CD14-positive monocyte (primary cell): ENCODE data around the gene RNF215. TPM values are rescaled to one million over a fixed set of nuclear protein-coding genes. Genes with fewer than 3 reads are reported as not detected.

Source experiments
- DNase-seq, 3 donors: peaks; one replicate each; pipeline ENCODE4 v3.0.0-alpha.2; 2011 to 2022
- H2AFZ ChIP-seq: 2 replicates; pipeline ENCODE4 v1.6.0; 2012; ENCODE audit warnings: mild to moderate bottlenecking, low read depth, low read length, inconsistent platforms; ENCODE audit not compliant: insufficient read depth, poor library complexity, severe bottlenecking
- H3K27ac ChIP-seq, 2 donors: 1 replicate in 1 of 2; 2 replicates in 1 of 2; pipeline ENCODE4 v1.5.1; 2012 to 2013; ENCODE audit warnings: low read length in 2 of 2, control low read depth in 1 of 2, inconsistent platforms in 1 of 2, low read depth in 1 of 2, mild to moderate bottlenecking in 1 of 2
- H3K27me3 ChIP-seq, 2 donors: one replicate each; pipeline versions ENCODE4 v1.6.0 to v1.6.1; 2011 to 2013; ENCODE audit warnings: low read length in 2 of 2; ENCODE audit not compliant: control insufficient read depth in 2 of 2, insufficient read depth in 2 of 2
- H3K36me3 ChIP-seq, 2 donors: replicated peaks in 1 of 2; 1 replicate in 1 of 2; 2 replicates in 1 of 2; pipeline versions ENCODE4 v1.5.1 to v1.6.1; 2012 to 2013; ENCODE audit warnings: low read length in 2 of 2, control low read depth in 1 of 2, inconsistent platforms in 1 of 2, mild to moderate bottlenecking in 1 of 2; ENCODE audit not compliant: insufficient read depth in 2 of 2, control insufficient read depth in 1 of 2
- H3K4me1 ChIP-seq, 2 donors: 1 replicate in 1 of 2; 2 replicates in 1 of 2; pipeline versions ENCODE4 v1.5.1 to v1.6.1; 2012 to 2013; ENCODE audit warnings: low read length in 2 of 2, control low read depth in 1 of 2, inconsistent platforms in 1 of 2, mild to moderate bottlenecking in 1 of 2, moderate library complexity in 1 of 2; ENCODE audit not compliant: insufficient read depth in 2 of 2, control insufficient read depth in 1 of 2
- H3K4me2 ChIP-seq: replicated peaks from 2 replicates; pipeline ENCODE3; 2012; ENCODE audit warnings: low read length, moderate library complexity, mild to moderate bottlenecking; ENCODE audit not compliant: poor library complexity, severe bottlenecking; ENCODE audit errors: extremely low read depth
- H3K4me3 ChIP-seq, 3 experiments: fragments of 200-600 bp in 1 of 3; sonication (generic) in 1 of 3; replicated peaks in 1 of 3; 1 replicate in 2 of 3; 2 replicates in 1 of 3; pipeline ENCODE4 v1.5.1; 2011 to 2013; ENCODE audit warnings: low read length in 3 of 3, mild to moderate bottlenecking in 3 of 3, control low read depth in 2 of 3, low read depth in 2 of 3, inconsistent platforms in 1 of 3, moderate library complexity in 1 of 3
- H3K79me2 ChIP-seq: 2 replicates; pipeline ENCODE4 v1.6.0; 2012; ENCODE audit warnings: mild to moderate bottlenecking, control low read depth, inconsistent platforms, low read length, moderate library complexity; ENCODE audit not compliant: insufficient read depth
- H3K9ac ChIP-seq: 2 replicates; pipeline ENCODE4 v1.6.0; 2017; ENCODE audit warnings: low read length, mild to moderate bottlenecking; ENCODE audit not compliant: insufficient read depth, poor library complexity, severe bottlenecking
- H3K9me3 ChIP-seq, 2 donors: replicated peaks in 1 of 2; 1 replicate in 1 of 2; 2 replicates in 1 of 2; pipeline versions ENCODE4 v1.5.1 to v1.6.1; 2012 to 2013; ENCODE audit warnings: low read length in 2 of 2, control low read depth in 1 of 2; ENCODE audit not compliant: control insufficient read depth in 1 of 2, insufficient read depth in 1 of 2
- H4K20me1 ChIP-seq: 2 replicates; pipeline ENCODE4 v1.6.0; 2012; ENCODE audit warnings: mild to moderate bottlenecking, low read length, control low read depth, moderate library complexity; ENCODE audit not compliant: insufficient read depth
- H3K27ac Mint-ChIP-seq, 7 donors: one replicate each; pipeline ENCODE4 v1.8.0; 2020; ENCODE audit warnings: mild to moderate bottlenecking in 7 of 7, mixed read lengths in 7 of 7, moderate library complexity in 6 of 7, inconsistent platforms in 2 of 7
- H3K27me3 Mint-ChIP-seq, 3 donors: one replicate each; pipeline ENCODE4 v1.8.0; 2021 to 2022; ENCODE audit warnings: low read depth in 3 of 3, mild to moderate bottlenecking in 3 of 3, mixed read lengths in 3 of 3, moderate library complexity in 3 of 3, inconsistent platforms in 1 of 3
- H3K36me3 Mint-ChIP-seq, 2 donors: one replicate each; pipeline ENCODE4 v1.8.0; 2020; ENCODE audit warnings: mixed read lengths in 2 of 2, inconsistent platforms in 1 of 2, mild to moderate bottlenecking in 1 of 2
- H3K4me1 Mint-ChIP-seq: one replicate; pipeline ENCODE4 v1.8.0; 2020; ENCODE audit warnings: mild to moderate bottlenecking, mixed read lengths
- H3K4me3 Mint-ChIP-seq, 2 donors: one replicate each; pipeline ENCODE4 v1.8.0; 2020; ENCODE audit warnings: mild to moderate bottlenecking in 2 of 2, mixed read lengths in 2 of 2, moderate library complexity in 1 of 2
- H3K9me3 Mint-ChIP-seq, 7 donors: one replicate each; pipeline ENCODE4 v1.8.0; 2020 to 2022; ENCODE audit warnings: mixed read lengths in 7 of 7, mild to moderate bottlenecking in 6 of 7, moderate library complexity in 6 of 7, inconsistent platforms in 2 of 7
- WGBS: methylation state at CpG from one replicate; pipeline ENCODE4 v1.1.5; 2013; ENCODE audit warnings: missing lambda C conversion rate; ENCODE audit not compliant: insufficient coverage; 5-methylcytosine and 5-hydroxymethylcytosine counted together
- intact Hi-C, 2 donors: fragments of 100-400 bp; cut with micrococcal nuclease; formaldehyde crosslinking; loops; one replicate each; pipeline versions ENCODE4 v1.15.0 to v1.15.1; 2023
- polyA plus RNA-seq, 3 donors: library from polyadenylated mRNA; depleted of rRNA in 1 of 3; unstranded in 2 of 3; stranded (reverse) in 1 of 3; fragments of 300-500 nt in 2 of 3; fragments of >200 nt in 1 of 3; fragmentation: Illumina TruSeq in 2 of 3; gene quantifications; 1 replicate in 2 of 3; 2 replicates in 1 of 3; pipeline ENCODE4 v1.2.3, GENCODE V29; 2012 to 2021
- TF ChIP-seq, protein P1 (sequence below): fragments of 200-600 bp; IDR thresholded peaks from one replicate; pipeline ENCODE4 v1.8.0; 2022; ENCODE audit warnings: antibody characterized with exemption, mild to moderate bottlenecking

The RNF215 gene
- polyA plus RNA-seq, 3 donors = 0.26 to 12.2 (median 0.42) TPM

DNA sequence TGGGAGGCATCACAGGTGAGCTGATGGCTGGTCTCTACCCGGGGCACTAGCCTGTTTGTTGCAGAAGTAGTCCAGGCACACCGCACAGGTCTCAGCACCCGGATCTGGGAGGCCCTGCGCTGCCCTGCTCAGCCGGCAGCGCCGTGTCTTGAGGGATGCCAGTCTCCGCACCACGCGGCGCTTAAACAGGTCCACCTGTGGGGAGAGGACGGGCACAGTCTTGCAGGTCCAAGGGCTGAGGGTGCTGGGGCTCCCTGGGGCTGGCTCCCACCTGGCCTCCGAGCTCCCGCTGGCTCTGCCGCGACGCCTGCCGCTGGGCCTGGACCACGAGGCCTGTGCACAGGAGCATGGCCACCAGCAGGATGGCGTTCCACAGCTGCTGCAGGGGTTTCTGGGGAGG, 7.2 kb downstream of the RNF215 start:
- H4K20me1 ChIP-seq = no peaks in the 10 kb centered on the region
- intact Hi-C loops = no loop called here

DNA sequence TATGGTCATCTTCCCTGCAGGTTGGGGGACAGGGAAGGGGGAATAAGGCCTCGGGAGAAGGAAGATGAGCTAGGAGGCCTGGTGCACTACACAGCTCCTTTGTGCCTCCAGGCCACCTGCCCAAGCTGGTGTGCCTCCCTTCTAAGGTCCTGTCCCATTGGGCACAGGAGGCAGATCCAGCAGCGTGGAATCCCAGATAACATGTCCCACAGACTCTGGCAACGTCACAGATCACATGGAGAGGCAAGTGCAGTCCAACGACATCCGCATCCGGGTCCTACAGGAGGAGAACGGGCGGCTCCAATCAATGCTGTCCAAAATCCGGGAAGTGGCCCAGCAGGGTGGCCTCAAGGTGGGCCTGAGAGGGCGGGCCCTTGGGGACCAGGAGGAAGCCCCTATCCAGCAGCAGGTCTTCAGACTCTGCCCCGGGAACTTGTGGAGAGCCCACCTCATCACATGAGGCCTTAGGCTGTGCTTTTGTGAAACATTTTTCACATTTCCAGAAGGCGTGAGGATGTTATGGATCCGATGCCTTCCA, 11.8 kb downstream of the RNF215 start:
- H3K4me1 Mint-ChIP-seq = peaks cover 13% of the 10 kb centered on the region
- Histone ChIP-seq H4K20me1 (no peaks in the 10 kb centered on the region), H3K4me2 (no peak overlapping the region), H3K4me3 (no peak overlapping the region), H3K27me3 (no peaks in the 10 kb centered on the region), H3K79me2 (no peaks in the 10 kb centered on the region), H3K9ac (no peak overlapping the region), H3K4me1 (peaks cover 16 to 17% of the 10 kb centered on the region in 2 donors), H3K36me3 (peaks cover 0 to 4% of the 10 kb centered on the region in 2 donors), H3K27ac (no peak overlapping the region), H2AFZ (no peak overlapping the region), H3K9me3 (no peaks in the 10 kb centered on the region)
- H3K36me3 Mint-ChIP-seq = peaks cover 10 to 22% of the 10 kb centered on the region in 2 donors
- no peaks in the 10 kb centered on the region for H3K27me3 Mint-ChIP-seq
- no peaks in the 10 kb centered on the region for H3K9me3 Mint-ChIP-seq
- H3K4me3 Mint-ChIP-seq = no peak overlapping the region
- no peak for DNase-seq
- WGBS = 96% methylated on average over 11 of the region's 13 CpGs
- intact Hi-C loops = no loop called here
- TF ChIP-seq, protein P1, sequence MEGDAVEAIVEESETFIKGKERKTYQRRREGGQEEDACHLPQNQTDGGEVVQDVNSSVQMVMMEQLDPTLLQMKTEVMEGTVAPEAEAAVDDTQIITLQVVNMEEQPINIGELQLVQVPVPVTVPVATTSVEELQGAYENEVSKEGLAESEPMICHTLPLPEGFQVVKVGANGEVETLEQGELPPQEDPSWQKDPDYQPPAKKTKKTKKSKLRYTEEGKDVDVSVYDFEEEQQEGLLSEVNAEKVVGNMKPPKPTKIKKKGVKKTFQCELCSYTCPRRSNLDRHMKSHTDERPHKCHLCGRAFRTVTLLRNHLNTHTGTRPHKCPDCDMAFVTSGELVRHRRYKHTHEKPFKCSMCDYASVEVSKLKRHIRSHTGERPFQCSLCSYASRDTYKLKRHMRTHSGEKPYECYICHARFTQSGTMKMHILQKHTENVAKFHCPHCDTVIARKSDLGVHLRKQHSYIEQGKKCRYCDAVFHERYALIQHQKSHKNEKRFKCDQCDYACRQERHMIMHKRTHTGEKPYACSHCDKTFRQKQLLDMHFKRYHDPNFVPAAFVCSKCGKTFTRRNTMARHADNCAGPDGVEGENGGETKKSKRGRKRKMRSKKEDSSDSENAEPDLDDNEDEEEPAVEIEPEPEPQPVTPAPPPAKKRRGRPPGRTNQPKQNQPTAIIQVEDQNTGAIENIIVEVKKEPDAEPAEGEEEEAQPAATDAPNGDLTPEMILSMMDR = no peak
- no peak overlapping the region for H3K27ac Mint-ChIP-seq

More for the DNA sequence above, 7.2 kb downstream of the RNF215 start:
- Mint-ChIP-seq H3K27ac (no peak overlapping the region), H3K36me3 (peaks cover 19 to 41% of the 10 kb centered on the region in 2 donors), H3K4me3 (no peak overlapping the region), H3K27me3 (peaks cover 0 to 1% (median 0%) of the 10 kb centered on the region in 3 donors), H3K4me1 (peaks cover 2% of the 10 kb centered on the region), H3K9me3 (no peaks in the 10 kb centered on the region)
- 99% methylated on average over 18 of the region's 20 CpGs for WGBS
- Histone ChIP-seq H2AFZ (no peak overlapping the region), H3K4me3 (no peak overlapping the region), H3K4me2 (no peak overlapping the region), H3K36me3 (peaks cover 4 to 17% of the 10 kb centered on the region in 2 donors), H3K27ac (no peak overlapping the region), H3K9ac (no peak overlapping the region), H3K9me3 (no peaks in the 10 kb centered on the region), H3K27me3 (no peaks in the 10 kb centered on the region), H3K4me1 (no peaks in the 10 kb centered on the region), H3K79me2 (no peaks in the 10 kb centered on the region)
- TF ChIP-seq, protein P1 = no peak
- DNase-seq = no peak
